ENCODE measurements around the gene TBC1D22A. TPM values are rescaled to one million over a fixed set of nuclear protein-coding genes. Genes with fewer than 3 reads are reported as not detected.

Gene TBC1D22A
- total and polyA plus RNA-seq, 9 of the 15 experiments (the other 6 are each of a cell fraction or from before 2014, with no cell fraction given), result 0.20 to 11.5 (median 5.2) TPM

- no peak for TF ChIP-seq FOSL1 (tag; conservative IDR thresholded peaks at IDR 0.05)
- no peak for TF ChIP-seq TCF7L2 (IDR thresholded peaks at IDR 0.05; ENCODE audit: low read depth, low read length)
- no peak for TF ChIP-seq POLR2A (conservative IDR thresholded peaks at IDR 0.05)
- no peak for TF ChIP-seq RBM34 (IDR thresholded peaks at IDR 0.05; ENCODE audit: borderline replicate concordance, insufficient read depth, low read length)
Observed at GRCh38 chr22:46742576-46743221, 19.8 kb upstream of the TBC1D22A start (continued).

GRCh38 chr22:46744581-46744980 lies 17.9 kb upstream of the TBC1D22A start:
- Histone ChIP-seq H3K9me3 (replicated peaks; ENCODE audit: control insufficient read depth, insufficient read depth, low read depth, low read length) (no peaks in the 10 kb centered on the region), H3K9me1 (ENCODE audit: control insufficient read depth, insufficient read depth, low read length) (no peaks in the 10 kb centered on the region), H3K4me3 (no peak overlapping the region), H3K9ac (ENCODE audit: insufficient read depth in 1 of 2, low read depth in 2 of 2, low read length in 2 of 2) (no peak overlapping the region), H3K4me2 (ENCODE audit: insufficient read depth, low read length) (no peak overlapping the region), H2AFZ (ENCODE audit: low read depth, low read length) (no peak overlapping the region), H3K79me2 (ENCODE audit: control insufficient read depth, insufficient read depth, low read length) (no peaks in the 10 kb centered on the region), H3K4me1 (replicated peaks in 1 of 2; ENCODE audit: control insufficient read depth in 2 of 2, insufficient read depth in 2 of 2, low read length in 2 of 2) (peaks cover 0 to 7% of the 10 kb centered on the region in 2 experiments; a peak in 2 of 5 replicates), H3K27me3 (ENCODE audit: control insufficient read depth in 2 of 2, insufficient read depth in 2 of 2, low read length in 2 of 2) (peaks cover 2 to 12% of the 10 kb centered on the region in 2 experiments; a peak in 2 of 5 replicates), H3K27ac (ENCODE audit: extremely low read depth, low read depth, low read length) (no peak overlapping the region), H4K20me1 (replicated peaks; ENCODE audit: control insufficient read depth, insufficient read depth, low read length) (no peaks in the 10 kb centered on the region), H3K36me3 (ENCODE audit: control insufficient read depth, insufficient read depth, low read length) (no peaks in the 10 kb centered on the region)
- intact Hi-C loops (cut with micrococcal nuclease), result no loop called here
- no peak for DNase-seq (ENCODE audit: extremely low read depth in 1 of 4, low spot score in 3 of 4)
- no TSS peak for BruUV-seq (replicated peaks)
- CTCF ChIA-PET (ENCODE audit: low intra/inter-chr PET ratio), result no interaction called here
- FAIRE-seq, result no peak
- ATAC-seq, result no peak
- in situ Hi-C loops (cut with MboI), result no loop called here
- POLR2A ChIA-PET, result no interaction called here
- 57% methylated on average over 6 of the region's 6 CpGs for WGBS (ENCODE audit: insufficient coverage, low coverage, missing lambda C conversion rate)
- no peak for TF ChIP-seq CBX5 (IDR thresholded peaks at IDR 0.05; ENCODE audit: borderline replicate concordance, low read depth)
- TF ChIP-seq JUNB (CRISPR knock-in tag; conservative IDR thresholded peaks at IDR 0.05), result no peak
- no peak for TF ChIP-seq ARHGAP35 (IDR thresholded peaks at IDR 0.05; ENCODE audit: partially characterized antibody)
- no peak for TF ChIP-seq SLC30A9 (CRISPR knock-in tag; IDR thresholded peaks at IDR 0.05)
- no peak for TF ChIP-seq PREB (CRISPR knock-in tag; IDR thresholded peaks at IDR 0.05)
- no peak for TF ChIP-seq THRB (CRISPR knock-in tag; conservative IDR thresholded peaks at IDR 0.05)
- TF ChIP-seq ILK (tag; IDR thresholded peaks at IDR 0.05; ENCODE audit: borderline replicate concordance, low read depth), result no peak
- no peak for TF ChIP-seq JUN (IDR thresholded peaks at IDR 0.05; ENCODE audit: borderline replicate concordance, low read depth, low read length)
- TF ChIP-seq JUN (CRISPR knock-in tag; IDR thresholded peaks at IDR 0.05; ENCODE audit: borderline replicate concordance), result no peak
- TF ChIP-seq ETS1 (conservative IDR thresholded peaks at IDR 0.05; ENCODE audit: control insufficient read depth, low read depth, low read length), result no peak
- no peak for TF ChIP-seq POU5F1 (IDR thresholded peaks at IDR 0.05; ENCODE audit: borderline replicate concordance, low read depth, low read length, partially characterized antibody)
- no peak for TF ChIP-seq CAMTA2 (CRISPR knock-in tag; conservative IDR thresholded peaks at IDR 0.05)
- TF ChIP-seq ZBTB43 (CRISPR knock-in tag; IDR thresholded peaks at IDR 0.05), result no peak

Measured in K562 (cell line).